ENCODE data around the gene CMTM4.
A peak's percentile ranks its signal among the peaks of the same experiment; 100 is the strongest.
"Not testable (repeated sequence)": the region's sequence is repeated elsewhere in the genome, so short reads cannot be mapped to it uniquely, and the experiment has no call there.

CMTM4 gene

DNA sequence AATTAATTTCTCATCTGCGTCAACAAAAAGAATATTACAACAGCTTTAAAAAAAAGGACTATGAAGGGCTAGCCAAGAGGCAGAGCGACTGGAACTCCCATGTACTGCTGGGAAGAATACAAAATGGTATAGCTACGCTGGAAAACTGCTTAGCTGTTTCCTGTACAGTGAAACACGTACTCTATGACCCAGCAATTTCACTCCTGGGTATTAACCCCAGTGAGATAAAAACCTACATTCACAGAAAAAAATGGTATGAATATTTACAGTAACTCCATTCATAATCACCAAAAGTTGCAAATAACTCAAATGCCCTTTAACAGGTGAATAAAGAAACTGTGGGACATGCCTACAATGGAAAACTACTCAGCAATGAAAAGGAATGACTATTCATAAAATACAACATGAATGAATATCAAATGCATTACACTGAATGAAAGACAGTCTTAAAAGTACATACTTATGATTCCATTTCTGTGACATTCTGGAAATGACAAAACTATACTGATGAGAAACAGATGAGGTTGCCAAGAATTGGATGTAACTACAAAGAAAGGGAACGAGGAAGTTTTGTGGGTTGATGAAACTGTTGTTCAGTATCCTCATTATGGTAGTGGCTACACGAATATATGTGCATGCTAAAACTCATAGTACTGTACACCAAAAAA is 27.6 kb downstream of the CMTM4 start:
- no peak for DNase-seq

DNA sequence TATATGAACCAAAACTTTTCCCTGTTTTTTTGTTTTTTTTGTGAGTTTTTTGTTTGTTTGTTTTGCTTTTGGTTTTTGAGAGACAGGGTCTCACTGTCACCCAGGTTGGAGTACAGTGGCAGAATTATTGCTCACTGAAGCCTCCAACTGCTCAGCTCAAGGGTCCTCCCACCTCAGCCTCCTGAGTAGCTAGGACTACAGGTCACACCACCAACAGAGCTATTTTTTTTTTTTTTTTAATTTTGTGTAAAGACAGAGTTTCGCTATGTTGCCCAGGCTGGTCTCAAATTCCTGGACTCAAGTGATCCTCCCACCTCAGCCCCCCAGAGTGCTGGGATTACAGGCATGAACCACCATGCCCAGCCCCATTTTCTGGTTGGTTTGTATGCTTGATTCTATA is 28.6 kb downstream of the CMTM4 start:
- DNase-seq, result no peak

DNA sequence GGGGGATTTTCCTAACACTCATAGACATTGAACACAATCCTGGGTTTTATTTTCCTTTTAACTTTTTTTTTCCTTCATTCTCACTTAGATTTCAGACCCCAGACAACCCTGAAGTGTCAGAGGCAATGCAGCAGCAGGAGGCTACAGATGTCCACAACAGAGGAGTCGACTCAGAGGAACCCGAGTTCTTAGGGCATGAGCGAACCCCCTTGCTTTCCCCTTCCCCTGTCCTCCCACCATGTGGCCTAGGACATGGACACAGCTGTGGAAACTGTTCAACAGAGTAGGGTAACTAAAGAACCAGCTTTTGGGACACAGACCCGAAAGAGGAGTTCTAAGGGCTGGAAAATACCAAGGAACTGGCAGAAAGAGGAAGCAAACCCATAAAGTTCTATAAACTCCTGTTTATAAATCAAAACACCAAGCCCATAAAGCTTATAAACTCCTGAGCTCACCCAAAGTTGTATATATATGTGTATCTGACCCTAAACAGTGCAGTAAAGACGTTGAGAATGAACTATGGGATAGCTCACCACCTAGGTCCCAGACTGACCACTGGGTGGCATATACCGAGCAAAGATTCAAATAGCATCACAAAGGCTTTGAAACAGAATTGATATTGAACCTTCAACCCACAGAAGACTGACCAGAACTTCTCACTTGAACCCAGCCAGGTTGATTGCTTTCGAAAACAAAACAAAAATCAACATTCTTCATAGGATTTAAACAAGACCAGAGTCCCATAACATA is 33.9 kb downstream of the CMTM4 start:
- DNase-seq, result peak; percentile 1

DNA sequence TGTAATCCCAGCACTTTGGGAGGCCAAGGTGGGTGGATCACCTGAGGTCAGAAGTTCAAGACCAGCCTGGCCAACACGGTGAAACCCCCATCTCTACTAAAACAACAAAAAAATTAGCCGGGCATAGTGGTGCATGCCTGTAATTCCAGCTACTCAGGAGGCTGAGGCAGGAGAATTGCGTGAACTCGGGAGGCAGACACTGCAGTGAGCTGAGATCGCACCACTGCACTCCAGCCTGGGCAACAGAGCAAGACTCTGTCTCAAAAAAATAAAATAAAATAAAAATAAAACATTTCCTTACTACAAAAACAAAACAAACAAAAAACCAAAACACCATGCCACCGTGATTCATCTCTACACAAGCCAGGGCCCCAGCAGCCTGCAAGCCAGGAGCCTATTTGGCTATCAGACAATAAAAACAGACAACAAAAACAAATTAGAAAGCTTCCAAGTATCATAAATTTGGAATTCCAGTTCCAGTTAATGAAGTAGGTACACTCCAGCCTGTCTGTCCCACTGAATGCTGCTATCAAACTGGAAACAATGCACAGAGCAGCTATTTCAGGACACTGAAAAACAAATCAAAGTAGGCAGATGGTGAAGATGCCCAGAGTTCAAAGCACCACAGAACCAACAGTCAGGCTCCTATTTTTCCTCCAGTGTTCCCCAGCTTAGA is 34.7 kb downstream of the CMTM4 start:
- DNase-seq, result not testable (repeated sequence)

DNA sequence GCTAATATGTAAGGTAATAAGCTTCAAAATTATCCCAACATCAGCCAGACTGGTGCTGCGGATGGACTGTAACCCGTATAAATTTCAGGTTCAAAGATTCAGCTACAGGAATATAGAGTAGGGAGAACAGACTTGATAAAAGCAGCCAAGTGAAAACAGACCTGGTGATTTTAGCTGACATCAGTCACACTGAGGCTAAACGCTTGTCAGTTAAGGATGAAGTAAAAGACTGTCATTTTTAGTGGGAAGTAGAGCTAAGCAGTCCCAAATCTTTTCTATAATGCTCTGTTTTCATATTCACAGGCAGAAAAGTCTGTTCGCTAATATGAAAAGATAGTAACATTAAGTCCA is 35.4 kb downstream of the CMTM4 start:
- DNase-seq, result no peak

DNA sequence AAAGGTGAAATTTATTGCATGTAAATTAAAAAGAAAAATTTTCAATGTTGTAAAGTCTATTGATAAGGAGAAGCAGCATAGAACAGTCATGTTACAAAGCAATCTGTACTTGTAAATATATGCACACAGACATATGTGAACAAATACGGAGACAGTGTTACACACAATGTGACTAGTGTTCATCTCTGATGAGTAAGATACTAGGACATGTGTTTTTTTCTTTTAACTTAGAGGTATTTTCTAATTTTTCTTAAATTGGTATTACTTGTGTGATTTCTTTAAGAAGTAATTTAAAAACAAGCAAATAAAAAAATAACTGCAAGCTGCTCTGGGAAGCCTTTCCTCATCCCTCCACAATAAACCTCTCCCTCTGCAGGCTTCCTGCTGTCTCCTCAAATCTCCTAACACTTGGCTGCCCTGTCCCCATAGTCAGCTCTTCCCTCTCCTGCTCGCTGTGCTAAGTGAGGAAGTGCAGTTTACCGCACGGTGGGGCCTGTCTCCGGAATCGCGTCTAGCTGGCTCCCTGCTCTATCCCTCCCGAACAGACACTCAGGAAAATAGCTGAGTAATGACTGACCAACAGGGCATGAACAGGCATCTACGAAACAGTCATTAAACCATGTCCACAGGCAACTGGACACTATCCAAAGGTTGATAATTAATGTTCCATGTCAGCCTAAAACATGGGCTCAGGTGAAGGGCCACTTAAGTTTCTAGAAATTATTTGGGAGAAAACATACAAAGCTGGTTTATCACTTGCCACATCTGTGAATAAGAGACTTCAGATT is 35.9 kb downstream of the CMTM4 start:
- DNase-seq, result peak; percentile 61

DNA sequence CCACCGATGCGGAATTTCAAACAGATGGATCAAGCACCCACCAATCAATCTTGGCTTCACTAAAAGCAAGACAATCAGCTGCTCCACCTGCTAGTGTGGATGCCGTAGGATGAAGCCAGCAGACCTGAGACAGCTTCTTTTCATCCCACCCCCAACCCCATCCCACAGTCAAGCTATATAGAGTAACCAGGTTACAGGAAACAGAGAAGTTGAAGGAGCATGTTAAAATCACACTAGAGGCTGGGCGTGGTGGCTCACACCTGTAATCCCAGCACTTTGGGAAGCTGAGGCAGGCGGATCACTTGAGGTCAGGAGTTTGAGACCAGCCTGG is 37.7 kb downstream of the CMTM4 start:
- DNase-seq, result no peak

DNA sequence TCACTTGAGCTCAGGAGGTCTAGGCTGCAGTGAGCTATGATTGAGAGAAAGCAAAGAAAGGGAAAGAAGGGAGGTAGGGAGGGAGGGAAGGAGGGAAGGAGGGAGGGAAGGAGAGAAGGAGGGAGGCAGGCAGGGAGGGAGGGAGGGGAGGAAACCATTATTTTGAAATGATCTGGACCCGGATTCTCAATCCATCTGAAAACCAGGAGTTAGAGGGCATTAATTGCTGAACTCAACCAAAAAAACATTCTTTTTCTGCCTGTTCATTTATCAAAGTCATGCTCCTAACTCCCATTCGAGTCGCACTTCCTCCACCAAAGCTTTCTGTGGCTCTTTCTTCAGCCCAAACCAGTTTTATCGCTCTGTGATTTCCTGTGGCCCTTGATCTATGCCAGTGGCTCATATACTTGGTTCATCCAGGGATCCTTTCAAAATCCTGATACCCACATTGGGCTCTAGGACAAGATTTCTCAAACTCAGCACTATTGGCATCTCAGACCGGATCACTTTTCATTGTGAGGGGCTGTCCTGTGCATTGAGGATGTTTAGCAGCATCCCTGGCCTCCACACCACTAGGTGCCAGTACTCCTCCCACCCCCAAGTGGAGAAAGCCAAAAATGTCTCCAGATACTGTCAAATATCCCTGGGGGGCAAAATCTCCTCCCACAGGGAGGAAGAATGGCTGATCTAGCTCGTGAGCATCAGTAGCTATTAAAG is 38.2 kb downstream of the CMTM4 start:
- DNase-seq, result no peak

DNA sequence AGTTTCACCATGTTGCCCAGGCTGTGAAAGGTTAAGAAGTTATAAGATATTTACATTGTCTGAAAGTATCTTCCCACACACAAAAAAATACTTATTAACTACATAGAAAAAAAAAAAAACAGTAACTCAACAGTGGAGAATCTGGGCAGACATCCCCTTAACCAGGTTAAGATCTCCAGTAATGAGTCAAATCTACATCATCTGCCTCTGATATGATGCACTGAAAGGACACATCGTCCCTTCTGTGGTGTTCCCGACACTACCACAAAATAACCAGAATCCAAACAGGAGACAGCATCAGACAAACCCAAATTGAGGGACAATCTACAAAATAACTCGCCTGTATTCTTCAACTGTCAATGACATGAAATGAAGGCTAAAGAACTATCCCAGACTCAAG is 40.0 kb downstream of the CMTM4 start:
- no peak for DNase-seq

DNA sequence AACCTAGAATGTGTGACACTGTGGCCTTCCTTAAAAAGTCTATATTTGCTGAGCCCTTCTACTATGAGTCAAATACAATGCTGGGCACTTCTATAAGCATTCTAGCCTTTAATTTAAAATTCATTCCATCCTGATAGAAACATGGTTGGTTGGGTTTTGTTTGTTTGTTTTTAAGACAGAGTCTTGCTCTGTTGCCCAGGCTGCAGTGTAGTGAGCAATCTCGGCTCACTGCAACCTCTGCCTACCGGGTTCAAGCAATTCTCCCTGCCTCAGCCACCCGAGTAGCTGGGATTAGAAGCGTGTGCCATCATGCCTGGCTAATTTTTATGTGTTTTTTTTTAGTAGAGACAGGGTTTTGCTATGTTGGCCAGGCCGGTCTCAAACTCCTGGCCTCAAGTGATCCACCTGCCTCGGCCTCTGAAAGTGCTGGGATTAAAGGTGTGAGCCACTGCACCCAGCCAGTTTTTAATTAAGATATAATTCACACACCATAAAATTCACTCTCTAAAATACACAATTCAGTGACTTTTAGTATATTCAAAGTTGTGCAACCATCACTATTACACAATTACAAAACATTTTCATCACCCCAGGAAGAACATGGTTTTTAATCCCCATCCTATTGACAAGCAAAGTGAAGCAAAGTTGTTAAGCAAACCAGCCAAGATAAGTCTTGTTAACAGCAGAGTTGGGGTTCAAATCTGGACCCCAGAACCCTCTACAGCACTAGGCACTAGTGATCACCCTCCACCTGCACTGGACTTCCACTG is 42.8 kb downstream of the CMTM4 start:
- no peak for DNase-seq

DNA sequence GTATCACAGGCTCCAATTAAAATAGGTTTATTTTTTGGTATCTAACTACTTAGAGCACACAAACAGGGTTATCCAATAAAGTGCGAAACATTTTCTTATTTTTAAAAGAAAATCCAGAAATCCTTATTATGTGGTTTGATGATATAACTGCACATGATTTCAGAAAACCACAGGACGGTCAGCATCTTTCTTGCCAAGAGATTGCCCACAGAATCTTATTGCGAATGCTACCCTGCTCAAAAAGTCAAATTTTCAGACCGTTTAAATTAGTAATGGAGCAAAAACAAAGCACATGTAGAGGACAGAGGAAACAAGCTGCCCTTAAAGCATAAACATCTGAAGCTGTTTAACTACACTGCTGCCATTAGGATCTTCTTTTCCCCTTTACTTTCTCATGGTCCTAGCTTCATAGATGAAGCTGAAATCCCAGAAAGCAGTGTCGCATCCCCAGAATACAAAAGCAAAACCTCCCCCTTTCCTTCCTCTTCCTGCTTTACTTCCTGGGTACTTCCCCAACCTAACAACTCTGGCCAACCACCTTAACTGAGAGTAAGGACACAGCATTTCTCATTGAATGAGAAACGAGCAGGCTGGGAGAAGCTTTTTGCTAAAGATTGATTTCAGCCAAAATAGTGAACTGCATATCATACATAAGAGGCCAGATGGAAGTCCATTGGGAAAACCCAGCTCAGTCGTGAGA is 43.7 kb downstream of the CMTM4 start:
- no peak for DNase-seq

DNA sequence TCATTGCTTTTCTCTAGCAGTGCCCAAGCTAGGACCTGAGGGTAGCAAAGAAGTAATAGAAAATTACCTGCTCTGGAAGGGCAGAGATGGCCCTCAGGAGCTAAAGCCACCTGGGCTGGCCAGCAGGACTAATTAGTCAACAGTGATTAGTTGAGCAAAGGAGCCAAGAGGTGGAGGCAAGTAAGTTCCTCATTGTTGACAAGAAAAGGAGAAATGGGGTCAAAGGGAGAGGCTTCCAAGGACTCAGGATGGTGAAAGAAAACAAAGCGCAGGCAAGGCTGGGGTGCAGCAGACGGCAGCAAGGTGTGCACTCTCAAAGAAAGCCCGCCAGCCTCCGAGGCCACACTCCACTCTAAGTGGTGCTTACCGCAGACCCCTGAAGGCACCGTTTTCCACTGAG is 44.6 kb downstream of the CMTM4 start:
- no peak for DNase-seq

DNA sequence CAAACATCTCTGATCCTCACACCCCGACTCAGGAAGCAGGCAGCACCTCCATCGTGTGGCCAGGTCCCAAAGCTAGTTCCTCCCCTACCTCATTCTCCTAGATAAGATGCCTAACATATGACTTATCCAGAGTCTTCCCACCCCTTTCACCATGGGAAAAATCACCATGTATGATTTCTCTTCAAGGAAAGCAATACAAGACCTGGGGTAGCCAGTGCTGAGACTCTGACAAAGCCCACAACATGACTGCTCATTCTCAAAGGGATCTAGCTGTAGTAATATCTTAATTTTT is 45.1 kb downstream of the CMTM4 start:
- no peak for DNase-seq

DNA sequence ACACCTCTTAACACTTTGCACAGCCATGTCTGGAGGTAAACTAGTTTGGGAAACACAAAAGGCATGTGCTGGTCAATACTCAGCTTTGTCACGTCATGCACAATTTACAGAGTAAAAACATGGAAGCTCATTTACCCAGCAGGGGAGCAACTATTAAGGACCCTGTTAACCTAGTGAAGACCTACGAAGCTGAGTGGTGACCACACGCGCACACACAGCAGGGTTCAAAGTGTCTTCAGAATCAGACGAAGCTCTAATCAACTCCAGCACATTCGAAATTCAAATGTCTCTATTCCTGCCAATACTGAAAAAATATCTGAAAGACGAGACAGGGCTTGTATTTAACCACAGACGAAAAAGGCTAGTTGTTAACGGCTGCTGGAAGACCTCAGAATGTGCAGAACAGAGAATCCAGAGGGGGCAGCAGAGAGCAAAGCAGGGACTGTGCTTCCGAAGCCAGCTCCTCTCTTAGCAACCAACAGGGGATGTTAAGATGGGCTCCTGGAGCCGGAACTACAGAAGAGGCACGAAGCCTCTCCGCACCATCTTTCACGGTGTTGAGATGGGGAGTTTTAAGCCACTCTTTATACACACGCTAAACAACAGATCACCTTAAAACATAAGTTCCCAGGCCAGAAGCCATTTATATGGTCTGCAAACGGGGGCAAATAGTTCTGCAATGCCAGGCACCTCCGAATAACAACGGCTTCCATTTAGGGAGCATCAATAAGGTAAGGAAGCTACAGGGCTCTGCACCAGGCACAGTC is 45.7 kb downstream of the CMTM4 start:
- DNase-seq, result peak; percentile 88

DNA sequence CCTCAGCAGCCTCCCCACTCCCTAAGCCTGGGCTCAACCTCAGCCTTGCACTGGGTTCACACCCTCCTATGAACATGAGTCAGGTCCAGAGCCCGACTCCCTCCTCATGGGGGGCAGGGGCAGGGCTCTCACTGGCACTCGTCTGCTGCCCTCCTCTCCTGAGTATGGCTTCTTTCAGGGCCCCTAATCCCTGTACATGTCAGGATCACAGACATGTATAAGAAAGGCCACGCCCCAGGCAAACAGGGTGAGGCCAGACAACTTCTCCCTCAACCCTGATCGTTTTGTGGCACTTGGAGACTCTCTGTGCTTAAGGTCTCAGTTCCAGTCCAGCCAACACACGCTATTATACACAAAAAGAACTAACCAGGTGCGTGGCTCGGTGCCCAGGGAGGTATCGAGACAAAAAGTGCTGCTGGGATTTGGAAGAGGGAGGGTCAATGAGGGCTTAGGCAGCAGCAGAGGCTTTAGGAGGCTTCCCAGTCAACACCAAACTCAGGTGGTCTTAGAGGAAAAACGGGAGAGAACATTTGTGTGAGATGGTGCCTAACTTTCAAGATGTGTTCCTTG is 46.8 kb downstream of the CMTM4 start:
- peak; percentile 18 for DNase-seq

DNA sequence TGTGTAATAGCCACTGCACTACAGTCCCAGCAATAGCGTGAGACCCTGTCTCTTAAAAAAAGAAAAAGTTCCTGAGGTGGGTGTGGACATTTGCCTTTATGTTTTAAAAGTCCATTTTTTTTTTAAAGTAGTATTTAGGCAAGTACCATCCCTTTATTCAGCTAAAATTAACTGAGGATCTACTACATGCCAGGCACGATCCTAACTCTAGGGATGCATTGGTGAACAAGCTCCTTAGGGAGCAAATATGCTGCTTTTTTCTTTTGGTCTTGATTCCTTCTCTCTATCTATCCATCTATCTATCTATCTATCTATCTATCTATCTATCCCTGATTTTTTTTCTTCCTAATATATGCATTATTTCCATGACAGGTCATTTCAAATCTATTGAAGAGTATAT is 47.4 kb downstream of the CMTM4 start:
- DNase-seq, result no peak

DNA sequence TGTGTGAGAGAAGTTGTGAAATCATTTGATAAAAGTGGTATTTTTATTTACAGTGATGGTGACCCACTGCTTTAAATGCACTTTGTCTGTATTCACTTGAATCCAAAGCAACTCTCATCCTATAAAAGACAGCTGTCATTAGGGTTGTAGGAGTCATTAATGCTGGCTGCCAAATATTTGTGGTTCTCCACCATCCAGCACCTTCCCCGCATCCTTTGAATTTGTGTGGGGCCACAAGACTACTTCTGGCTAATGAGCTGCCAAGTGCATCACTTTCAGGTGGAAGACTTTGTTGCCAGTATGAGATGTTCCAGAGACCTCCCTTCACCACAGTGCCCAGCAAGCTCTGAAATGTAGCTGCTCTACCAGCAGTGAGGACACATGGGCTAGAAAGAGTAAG is 48.7 kb downstream of the CMTM4 start:
- DNase-seq, result no peak

DNA sequence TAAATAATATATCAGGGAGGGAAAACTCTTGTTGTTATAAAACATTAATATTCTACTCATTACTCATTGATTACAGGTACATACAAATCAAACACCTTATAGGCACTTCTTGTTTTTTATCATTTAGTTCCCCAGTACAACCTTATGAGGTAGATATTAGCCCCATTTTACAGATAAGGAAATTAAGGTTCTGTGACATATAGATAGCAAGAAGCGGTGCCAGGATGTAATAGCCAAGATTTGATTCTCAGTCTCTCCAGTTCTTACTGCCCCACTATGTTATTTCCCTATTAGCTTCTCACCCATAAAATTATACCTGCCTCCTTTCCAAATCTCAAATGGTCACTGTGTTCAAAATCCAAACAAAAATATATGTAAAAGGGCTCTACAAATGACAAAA is 55.2 kb downstream of the CMTM4 start:
- no peak for DNase-seq

DNA sequence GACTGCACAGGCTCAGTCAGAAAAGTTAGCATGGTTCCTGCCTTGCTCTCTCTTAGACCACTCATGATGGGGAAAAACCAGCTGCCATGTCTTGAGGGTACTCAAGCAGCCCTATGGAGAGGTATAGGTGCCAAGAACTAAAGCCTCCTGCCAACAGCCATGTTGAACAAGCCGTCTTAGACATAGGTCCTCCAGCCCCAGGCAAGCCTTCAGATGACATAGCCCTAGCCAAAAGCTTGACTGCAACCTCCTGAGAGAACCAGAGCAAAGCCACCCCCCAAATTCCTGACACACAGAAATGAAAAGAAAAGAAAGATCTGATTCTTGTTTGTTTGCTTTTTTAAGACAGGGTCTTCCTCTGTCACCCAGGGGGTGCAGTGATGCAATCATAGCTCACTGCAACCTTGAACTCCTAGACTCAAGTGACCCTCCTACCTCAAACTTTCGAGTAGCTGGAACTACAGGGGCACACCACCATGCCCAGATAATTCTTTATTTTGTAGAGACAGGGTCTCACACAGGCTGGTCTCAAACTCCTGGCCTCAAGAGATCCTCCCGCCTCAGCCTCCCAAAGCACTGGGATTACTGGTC is 55.7 kb downstream of the CMTM4 start:
- no peak for DNase-seq

Measured in NCI-H1092 treated with DMSO at 0.1 percent for 48 hours (cell line).